Measurements from ENCODE around the gene CDH8. TPM values are rescaled to one million over a fixed set of nuclear protein-coding genes. Genes with fewer than 3 reads are reported as not detected.

Gene CDH8
- polyA plus RNA-seq (2011; rRNA removed) (not detected in 2 replicates), polyA minus RNA-seq (2011; rRNA and poly(A)+ RNA removed) (not detected in 2 replicates)

GRCh38 chr16:62036101-62036801 is at the start of gene CDH8:
Gene CDH8, minus strand, starts transcription at chr16:62036438. Its CDS starts 15,035 bp downstream, at chr16:62021403.
- TF ChIP-seq CTCF (IDR thresholded peaks at IDR 0.05; ENCODE audit: low read depth, low read length), result no peak
- Histone ChIP-seq H3K27me3 (ENCODE audit: control insufficient read depth, insufficient read depth, low read length) (no peaks in the 10 kb centered on the region), H3K27ac (ENCODE audit: low read depth, low read length) (no peak within 1 kb of the TSS), H3K9me3 (ENCODE audit: control insufficient read depth, insufficient read depth, low read length) (peaks cover 28% of the 10 kb centered on the region), H3K4me3 (ENCODE audit: low read depth, low read length) (no peak within 1 kb of the TSS)
- ChIA-PET POLR2A (no interaction called here), CTCF (no interaction called here)
- DNase-seq (ENCODE audit: low read depth, low spot score), result no peak

- no peaks in the 10 kb centered on the region for H3K27me3 ChIP-seq (ENCODE audit: control insufficient read depth, insufficient read depth, low read length)
- POLR2A ChIA-PET, result no interaction called here
- TF ChIP-seq CTCF (IDR thresholded peaks at IDR 0.05; ENCODE audit: low read depth, low read length), result no peak
- H3K9me3 ChIP-seq (ENCODE audit: control insufficient read depth, insufficient read depth, low read length), result peaks cover 9% of the 10 kb centered on the region; the same call in 1 of the 2 replicates
- H3K27ac ChIP-seq (ENCODE audit: low read depth, low read length), result no peak overlapping the region
- H3K4me3 ChIP-seq (ENCODE audit: low read depth, low read length), result no peak overlapping the region
- no peak for DNase-seq (ENCODE audit: low read depth, low spot score)
- CTCF ChIA-PET, result no interaction called here
These were observed 43.0 kb upstream of the CDH8 start for GRCh38 chr16:62079236-62079635.

- no peak for DNase-seq (ENCODE audit: low read depth, low spot score)
- Histone ChIP-seq H3K9me3 (ENCODE audit: control insufficient read depth, insufficient read depth, low read length) (peaks cover 9% of the 10 kb centered on the region; the same call in 1 of the 2 replicates), H3K27me3 (ENCODE audit: control insufficient read depth, insufficient read depth, low read length) (no peaks in the 10 kb centered on the region), H3K4me3 (ENCODE audit: low read depth, low read length) (no peak overlapping the region), H3K27ac (ENCODE audit: low read depth, low read length) (no peak overlapping the region)
- POLR2A ChIA-PET, result no interaction called here
- CTCF ChIA-PET, result no interaction called here
- no peak for TF ChIP-seq CTCF (IDR thresholded peaks at IDR 0.05; ENCODE audit: low read depth, low read length)
These were observed 41.8 kb upstream of the CDH8 start for GRCh38 chr16:62077998-62078397.

GRCh38 chr16:62076886-62077285 is 40.6 kb upstream of the CDH8 start:
- POLR2A ChIA-PET, result no interaction called here
- Histone ChIP-seq H3K27me3 (ENCODE audit: control insufficient read depth, insufficient read depth, low read length) (no peaks in the 10 kb centered on the region), H3K9me3 (ENCODE audit: control insufficient read depth, insufficient read depth, low read length) (peaks cover 9% of the 10 kb centered on the region; the same call in 1 of the 2 replicates), H3K4me3 (ENCODE audit: low read depth, low read length) (no peak overlapping the region), H3K27ac (ENCODE audit: low read depth, low read length) (no peak overlapping the region)
- no peak for DNase-seq (ENCODE audit: low read depth, low spot score)
- TF ChIP-seq CTCF (IDR thresholded peaks at IDR 0.05; ENCODE audit: low read depth, low read length), result no peak
- CTCF ChIA-PET, result no interaction called here

GRCh38 chr16:62068747-62069146 is 32.5 kb upstream of the CDH8 start:
- ChIA-PET CTCF (no interaction called here), POLR2A (no interaction called here)
- no peak overlapping the region for H3K27ac ChIP-seq (ENCODE audit: low read depth, low read length)
- DNase-seq (ENCODE audit: low read depth, low spot score), result no peak
- H3K4me3 ChIP-seq (ENCODE audit: low read depth, low read length), result no peak overlapping the region
- no peaks in the 10 kb centered on the region for H3K27me3 ChIP-seq (ENCODE audit: control insufficient read depth, insufficient read depth, low read length)
- H3K9me3 ChIP-seq (ENCODE audit: control insufficient read depth, insufficient read depth, low read length), result peaks cover 5% of the 10 kb centered on the region; the same call in 1 of the 2 replicates
- TF ChIP-seq CTCF (IDR thresholded peaks at IDR 0.05; ENCODE audit: low read depth, low read length), result no peak
